Pulmonary artery endothelial cell (primary cell): ENCODE data around the gene ANKRD52. TPM values are rescaled to one million over a fixed set of nuclear protein-coding genes. Genes with fewer than 3 reads are reported as not detected.
"Not testable (repeated sequence)": the region's sequence is repeated elsewhere in the genome, so short reads cannot be mapped to it uniquely, and the experiment has no call there.

Experiments
- DNase-seq: peaks from one replicate; pipeline ENCODE4 v3.0.0-alpha.2; 2011; ENCODE audit warnings: low read depth, low spot score
- total RNA-seq: library from RNA; depleted of rRNA; stranded (reverse); fragments of >200 nt; gene quantifications from 2 replicates; pipeline ENCODE4 v1.2.3, GENCODE V29; 2014

ANKRD52 gene
- 13.1 and 21.4 TPM in 2 replicates for total RNA-seq

DNA sequence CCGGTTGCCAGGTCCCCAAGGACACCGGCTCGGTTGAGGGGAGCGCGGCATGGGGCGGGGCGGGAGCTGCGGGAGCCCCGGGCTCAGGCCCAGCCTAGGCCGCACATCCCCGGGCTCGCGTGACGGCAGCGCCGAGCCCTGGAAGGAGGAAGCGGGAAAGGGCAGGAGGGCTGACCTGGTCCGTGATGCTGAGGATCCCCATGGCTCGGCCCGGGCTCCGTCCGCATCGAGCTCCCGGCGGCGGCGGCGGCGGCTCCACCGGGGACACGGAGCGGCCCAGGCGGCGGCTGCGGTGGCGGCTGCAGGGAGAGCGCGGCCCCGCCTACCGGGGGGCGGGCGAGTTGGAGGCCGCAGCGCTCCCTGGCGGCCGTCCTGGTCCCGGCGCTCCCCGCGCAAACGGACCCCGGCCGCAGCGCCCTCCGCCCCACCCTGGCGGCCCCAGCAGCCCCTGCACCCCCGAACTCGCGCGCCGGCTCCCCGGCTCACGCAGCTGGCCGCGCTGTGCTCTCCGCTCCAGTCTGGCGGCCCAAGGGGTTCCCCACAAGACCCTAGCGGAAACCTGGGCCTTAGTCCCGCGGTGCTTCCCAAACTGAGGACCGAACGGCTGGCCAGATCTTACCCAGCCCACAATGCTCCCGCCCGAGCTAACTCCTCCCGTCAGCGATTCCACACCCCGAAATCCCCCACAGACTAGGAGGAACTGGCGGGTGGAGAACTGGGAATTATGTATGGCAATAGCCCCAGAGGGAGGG is at the start of gene ANKRD52:
ANKRD52 (minus strand) TSS at position 317 of the 752 bp plus-strand sequence; CDS start at position 202, 115 bp downstream.
- no peak for DNase-seq

DNA sequence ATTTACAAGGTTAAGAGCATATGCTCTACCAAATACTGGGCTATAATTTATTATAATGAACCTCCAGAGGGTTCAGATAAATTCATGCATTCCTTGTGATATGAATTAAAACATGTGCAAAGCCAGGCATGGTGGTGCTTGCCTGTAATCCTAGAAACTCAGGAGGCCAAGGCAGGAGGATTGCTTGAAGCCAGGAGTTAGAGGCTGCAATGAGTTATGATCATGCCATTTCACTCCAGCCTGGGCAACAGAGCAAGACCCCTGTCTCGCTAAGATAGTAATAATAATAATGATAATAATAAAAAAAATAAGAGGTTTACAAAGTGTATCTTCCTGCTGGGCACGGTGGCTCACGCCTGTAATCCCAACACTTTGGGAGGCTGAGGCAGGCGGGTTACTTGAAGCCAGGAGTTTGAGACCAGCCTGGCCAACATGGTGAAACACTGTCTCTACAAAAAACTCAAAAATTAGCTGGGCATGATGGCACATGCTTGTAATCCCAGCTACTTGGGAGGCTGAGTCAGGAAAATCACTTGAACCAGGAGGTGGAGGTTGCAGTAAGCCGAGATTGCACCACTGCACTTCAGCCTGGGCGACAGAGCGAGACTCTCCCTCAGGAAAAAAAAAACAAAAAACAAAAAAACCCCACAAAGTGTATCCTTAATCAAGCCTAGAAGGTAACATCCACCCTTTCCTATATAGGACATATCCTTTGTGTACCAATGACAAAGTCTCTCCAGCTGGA is 49.2 kb upstream of the ANKRD52 start:
- no peak for DNase-seq

DNA sequence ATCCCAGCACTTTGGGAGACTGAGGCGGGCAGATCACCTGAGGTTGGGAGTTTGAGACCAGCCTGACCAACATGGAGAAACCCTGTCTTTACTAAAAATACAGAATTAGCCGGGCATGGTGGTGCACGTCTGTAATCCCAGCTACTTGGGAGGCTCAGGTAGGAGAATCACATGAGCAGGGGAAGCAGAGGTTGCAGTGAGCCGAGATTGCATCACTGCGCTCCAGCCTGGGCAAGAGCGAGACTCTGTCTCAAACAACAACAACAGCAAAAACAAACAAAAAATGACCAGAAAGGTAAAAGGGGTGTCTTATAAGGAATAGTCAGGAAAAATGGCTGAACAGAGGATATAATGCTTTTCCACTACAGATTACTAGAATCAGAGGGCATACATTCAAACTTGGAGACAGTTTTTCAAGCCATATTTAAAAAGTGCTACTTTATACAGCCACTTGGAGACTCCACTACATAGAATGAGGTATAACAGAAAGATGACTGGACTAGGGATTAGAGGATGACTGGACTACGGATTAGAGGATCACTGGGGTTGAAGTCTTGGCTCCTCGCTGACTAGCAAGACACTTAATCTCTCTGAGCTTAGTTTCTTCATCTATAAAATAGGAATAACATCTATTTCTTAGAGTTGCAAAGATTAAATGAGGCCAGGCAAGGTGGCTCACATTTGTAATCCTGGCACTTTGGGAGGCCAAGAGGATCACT is 46.8 kb upstream of the ANKRD52 start:
- no peak for DNase-seq

DNA sequence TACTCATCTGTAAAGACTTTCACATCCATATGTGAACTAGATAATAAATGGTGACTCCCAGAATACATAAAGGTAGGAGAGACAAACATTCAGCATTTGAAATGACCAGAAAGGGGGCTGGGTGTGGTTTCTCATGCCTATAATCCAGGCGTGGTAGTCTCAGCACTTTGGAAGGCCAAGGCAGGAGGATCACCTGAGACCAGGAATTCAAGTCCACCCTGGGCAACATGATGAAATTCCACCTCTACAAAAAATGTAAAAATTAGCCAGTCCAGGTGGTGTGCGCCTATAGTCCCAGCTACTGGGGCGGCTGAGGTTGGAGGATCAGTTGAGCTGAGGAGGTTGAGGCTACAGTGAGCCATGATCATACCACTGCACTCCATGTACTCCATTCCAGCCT is 46.1 kb upstream of the ANKRD52 start:
- DNase-seq = no peak

DNA sequence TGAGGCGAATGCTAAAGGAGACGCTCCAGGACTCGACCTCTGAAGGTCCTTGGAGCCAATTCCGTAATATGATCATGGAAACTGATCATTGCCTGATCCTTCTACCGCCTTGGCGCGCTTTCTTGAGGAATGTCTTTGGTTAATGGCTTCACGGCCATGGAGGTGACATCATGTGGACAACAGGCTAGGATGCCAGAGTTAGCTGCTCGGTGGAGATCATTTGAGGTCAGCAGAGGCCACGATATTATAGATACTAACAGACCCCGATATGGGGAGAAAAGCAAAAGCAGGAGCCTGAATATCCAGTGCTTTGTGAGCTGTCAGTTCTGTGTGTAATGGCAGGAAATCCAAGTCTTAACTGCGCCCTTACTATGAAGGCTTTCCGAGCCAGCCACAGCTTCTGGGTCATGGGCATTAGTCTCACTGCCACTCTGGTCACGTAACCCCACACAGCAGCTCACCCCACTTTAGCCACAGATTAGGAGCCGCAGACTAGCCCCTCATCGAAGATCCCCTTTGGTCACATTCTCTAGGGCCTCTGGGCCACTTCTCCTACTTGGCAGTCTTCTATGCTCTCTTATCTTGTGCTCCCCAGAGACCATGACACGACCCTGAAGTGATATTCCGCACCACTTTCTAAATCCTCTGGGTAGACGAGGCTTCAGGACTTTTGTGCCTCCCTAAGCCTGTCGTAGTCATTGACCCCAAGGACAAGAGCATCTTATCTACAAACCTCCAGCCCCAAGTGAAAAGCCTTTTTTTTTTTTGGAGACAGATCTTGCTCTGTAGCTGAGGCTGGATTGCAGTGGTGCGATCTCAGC is 42.7 kb upstream of the ANKRD52 start:
- DNase-seq = no peak

DNA sequence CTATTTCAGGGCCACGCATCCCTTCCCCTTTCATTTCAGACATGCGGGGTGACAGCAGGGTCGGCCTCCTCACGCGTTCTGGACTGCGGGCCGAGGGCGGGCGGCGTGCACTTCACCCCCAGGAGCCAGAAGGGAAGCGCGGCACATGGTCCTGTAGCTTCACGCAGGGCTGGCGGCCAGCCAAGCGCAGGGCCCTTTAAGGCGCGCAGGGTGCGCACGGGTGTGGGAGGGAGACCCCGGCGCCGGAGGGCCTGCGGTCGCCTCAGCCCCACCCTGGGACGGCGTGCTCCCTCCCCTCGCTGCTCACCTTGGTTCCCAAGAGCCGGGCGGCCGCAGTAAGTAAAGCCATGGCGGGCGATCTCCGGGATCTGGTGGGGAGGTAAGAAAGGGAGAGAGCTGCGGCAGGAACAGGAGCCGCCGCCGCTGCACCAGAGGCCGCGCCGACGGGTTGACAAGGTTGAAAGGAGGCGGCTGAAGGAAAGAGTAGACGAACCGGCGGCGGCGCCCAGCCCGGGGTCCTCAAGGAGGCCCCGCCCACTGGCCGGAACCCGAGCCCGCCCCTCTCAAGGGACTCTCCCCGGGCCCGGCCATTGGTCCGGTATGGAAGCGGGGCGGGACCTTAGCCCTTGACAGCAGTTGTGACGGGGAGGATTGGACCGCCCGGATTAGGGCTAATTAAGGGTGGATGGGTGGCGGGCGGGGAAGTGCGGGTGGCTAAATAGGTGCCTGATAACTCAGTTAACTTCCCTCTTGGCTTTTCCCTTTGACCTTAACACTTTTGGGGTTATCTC is 41.9 kb upstream of the ANKRD52 start, which contains the start of gene CS:
CS (minus strand) TSS at position 478 of the 791 bp plus-strand sequence; CDS start at position 349, 129 bp downstream.
- peak; percentile 88 for DNase-seq

DNA sequence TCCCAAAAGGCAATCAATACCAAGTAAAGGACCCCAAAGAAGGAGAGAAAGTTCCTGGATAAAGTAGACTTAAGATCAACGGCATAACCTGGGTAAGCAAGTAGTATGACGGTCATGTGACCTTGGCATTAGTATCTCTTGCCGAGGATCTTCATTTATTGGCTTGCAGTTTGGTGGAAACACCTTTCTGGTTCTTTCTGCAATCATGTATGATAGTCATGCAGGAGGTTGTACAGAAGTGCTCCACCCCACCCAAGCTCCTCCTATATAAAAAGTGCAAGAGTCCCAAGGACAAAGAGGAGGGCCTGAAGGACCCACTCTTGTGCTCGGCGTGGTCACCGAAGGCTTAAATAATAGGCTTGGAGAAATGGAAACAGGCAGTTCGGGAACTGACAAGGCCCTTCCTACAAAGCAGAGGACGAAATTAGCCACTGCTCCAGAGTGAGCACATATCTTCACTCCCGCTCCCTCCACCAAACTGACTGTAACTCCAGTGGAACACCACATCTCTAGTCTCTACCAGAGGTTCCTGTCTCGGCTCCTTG is 41.2 kb upstream of the ANKRD52 start:
- DNase-seq = no peak

DNA sequence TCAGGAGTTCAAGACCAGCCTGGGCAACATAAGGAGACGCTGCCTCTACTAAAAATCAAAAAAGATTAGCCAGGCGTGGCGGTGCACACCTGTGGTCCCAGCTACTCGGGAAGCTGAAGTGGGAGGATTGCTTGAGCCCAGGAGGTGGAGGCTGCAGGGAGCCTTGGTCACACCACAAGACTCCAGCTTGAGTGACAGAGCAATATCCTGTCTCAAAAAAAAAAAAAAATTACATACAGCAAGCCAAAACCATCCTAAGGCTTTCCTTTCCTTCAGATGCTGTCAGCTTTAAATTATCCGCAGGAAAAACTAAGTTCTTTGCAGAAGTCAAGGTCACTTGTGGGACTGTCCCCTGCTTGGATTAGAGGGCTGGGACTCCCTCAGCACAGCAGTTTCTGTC is 40.6 kb upstream of the ANKRD52 start:
- DNase-seq = no peak

DNA sequence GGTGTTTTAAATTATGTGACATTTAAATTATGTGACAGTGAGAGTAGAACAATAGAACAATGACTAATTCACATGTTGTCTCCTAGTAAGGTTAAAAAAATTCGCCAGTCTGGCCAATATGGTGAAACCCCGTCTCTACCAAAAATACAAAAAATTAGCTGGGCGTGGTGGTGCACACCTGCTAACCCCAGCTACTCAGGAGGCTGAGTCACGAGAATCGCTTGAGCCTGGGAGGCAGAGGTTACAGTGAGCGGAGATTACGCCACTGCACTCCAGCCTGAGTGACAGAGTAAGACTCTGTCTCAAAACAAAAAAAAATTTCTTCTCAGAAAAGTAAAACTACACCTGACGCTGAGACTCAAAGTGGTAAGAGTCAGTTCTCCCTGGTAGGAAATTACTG is 39.2 kb upstream of the ANKRD52 start:
- DNase-seq = no peak

DNA sequence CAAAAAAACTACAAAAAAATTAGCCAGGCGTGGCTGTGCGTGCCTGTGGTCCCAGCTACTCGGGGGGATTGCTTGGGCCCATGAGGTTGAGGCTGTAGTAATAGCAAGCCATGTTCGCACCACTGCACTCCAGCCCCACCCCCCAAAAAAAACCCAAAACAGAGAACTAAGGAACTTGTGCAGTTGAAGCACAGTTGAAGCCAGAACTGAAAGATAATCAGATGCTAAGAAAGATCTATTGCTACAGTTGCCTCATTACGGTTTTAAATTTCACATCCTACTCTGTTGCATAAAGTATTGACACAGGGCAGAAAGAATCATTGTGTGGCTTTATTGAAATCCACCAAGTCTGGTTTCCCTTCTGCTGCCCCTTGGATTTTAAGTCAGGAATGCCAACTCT is 38.1 kb upstream of the ANKRD52 start:
- no peak for DNase-seq

DNA sequence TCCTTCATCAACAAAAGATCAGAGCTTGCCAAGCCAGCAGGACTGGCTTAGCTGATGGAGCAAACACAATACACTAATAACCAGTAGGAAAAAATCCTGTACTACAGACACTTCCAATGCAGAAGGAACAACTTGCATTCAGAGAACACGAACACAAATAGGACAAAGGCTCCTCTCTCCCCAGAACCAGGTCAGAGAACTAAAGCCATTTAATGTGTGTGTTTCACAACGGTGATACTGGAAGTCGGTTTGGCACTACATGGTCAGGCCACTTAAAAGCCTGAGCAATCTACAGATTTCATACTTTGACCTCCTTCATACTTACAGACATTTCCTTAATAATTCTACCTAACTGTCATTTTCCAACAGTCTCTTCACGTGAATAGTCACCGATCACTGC is 35.6 kb upstream of the ANKRD52 start:
- DNase-seq = no peak

DNA sequence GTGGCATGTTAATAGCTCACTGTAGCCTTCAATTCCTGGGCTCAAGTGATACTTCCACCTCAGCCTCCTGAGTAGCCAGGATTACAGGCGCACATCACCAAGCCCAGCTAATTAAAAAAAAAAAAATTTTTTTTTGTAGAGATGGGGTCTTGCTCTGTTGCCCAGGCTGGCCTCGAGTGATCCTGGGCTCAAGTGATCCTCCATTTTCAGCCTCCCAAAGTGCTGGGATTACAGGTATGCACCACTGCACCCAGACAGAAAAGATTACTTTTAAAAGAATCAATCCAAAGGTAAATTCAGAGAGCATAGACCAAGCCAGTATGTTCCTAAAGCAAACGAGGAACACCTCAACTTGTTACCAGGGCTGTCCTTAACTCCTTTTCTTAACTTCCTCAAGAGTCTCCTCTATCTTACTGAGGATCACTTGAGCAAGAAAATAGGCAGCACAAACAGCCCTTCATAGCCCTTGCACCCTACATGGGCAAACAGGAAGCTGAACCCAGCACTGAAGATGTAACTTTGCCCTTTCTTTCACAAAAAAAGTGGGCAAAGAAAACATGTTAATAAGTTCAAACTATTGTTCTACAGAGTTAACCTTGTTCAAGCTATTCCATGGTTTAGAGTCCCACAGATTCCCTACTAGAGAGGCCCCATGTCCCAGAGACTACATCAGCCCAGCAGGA is 30.7 kb upstream of the ANKRD52 start:
- no peak for DNase-seq

DNA sequence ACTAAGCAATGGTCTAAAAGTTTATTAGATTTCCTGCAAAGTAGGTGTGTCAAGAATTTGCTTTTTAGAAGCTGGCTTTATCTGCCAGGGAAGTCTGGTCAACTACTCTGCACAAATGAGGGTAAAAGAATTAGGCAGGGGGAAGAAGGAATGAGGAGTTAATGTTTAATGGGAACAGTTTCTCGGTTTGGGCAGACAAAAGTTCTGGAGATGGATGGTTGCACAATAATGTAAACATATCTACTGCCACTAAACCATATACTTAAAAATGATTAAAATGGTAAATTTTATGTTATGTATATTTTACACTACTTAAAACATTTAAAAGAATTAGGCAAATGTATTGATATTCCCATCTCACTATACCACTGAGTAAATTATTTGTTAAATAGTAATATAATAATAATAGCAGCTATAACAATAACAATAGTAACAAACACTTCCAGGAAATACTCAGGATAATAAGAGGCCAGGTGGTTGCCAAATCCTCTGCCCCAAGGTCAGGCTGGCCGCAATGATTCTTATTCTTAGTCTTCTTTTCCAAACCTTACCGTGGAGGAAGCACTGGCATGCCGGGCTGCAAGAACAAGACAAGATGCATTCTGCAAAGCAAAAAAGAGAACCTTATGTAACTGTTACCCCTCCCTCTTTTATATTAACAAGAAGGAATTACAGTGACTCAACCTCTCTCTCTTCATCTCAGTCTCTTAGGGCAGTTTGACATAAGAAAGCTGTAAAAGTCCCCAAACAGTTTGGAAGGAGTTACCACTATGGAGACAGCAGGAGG is 28.1 kb upstream of the ANKRD52 start:
- DNase-seq = no peak

DNA sequence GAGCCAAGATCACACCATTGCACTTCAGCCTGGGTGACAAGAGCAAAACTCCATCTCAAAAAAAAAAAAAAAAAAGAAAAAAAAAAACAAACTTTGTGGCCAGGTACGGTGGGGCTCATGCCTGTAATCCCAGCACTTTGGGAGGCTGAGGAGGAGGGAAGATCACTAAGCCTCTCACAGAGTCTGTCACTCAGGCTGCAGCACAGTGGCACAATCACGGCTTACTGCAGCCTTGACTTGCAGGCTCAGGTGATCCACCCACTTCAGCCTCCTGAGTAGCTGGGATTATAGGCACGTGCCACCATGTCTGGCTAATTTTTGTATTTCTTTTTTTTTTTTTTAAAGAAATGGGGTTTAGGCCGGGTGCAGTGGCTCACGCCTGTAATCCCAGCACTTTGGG is 26.1 kb upstream of the ANKRD52 start:
- DNase-seq = not testable (repeated sequence)

DNA sequence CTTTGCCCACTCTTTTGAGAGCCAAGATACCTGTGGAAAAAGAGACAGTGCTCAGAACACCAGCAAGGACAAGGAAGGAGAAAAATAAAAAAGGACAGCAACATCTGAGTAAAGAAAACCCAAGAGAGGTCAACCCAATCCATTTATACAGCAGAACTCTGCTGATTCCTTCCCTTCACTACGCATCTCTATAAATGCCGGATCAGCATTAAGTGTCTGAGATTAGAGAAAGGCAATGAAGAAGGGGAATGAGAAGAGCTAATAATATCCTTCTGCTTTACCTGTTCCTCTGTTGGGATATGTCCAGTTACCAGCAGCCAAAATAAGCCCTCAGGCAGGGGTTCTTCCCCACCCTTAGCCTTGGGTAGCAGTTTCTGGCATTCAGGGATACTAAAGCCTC is 24.4 kb upstream of the ANKRD52 start:
- no peak for DNase-seq

DNA sequence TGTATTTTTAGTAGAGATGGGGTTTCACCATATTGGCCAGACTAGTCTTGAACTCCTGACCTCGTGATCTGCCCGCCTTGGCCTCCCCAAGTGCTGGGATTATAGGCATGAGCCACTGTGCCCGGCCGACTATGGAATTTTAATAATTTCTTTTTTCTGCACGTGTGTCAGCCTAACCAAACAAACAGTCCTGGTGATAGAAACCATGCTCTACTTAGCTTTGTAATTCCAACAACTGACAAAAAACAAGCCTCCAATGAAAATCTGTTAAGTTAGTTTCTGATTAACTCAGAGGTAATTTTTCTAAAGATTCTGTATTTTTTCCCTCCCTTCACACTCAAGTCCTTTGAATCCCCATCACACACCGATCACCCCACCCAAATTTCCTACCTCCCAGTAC is 23.8 kb upstream of the ANKRD52 start:
- DNase-seq = no peak

DNA sequence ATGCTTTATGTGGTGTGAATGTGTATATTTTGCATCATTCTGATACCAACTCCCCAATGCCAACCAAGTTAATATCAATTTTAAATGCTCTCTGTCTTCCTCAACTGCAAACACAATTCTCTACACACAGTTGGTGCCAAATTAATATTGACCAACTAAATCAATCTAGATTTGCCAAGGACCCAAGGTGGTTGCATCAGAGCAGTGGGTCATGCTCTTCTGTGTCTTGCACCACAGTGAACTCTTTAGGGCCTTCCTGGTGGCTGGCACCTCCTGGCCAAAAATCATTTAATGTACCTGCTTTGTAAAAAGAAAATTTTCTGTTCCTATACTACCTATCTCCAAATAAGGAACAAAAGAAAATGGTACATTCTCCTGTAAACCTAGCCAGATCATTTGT is 22.7 kb upstream of the ANKRD52 start:
- no peak for DNase-seq

DNA sequence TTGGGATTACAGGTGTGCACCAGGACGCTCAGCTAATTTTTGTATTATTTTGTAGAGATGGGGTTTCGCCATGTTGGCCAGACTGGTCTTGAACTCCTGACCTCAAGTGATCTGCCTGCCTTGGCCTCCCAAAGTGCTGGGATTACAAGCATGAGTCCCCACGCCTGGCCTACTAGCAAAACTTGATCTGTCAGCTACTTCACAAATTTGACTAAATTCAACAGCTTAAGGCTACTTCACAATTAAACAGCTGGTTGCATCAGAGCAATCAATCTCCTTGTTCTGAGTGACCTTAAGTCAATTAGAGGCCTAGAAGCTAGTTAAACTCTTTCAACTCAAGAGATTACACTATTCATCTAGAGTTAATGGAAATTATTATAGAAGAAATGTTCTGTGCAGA is 20.7 kb upstream of the ANKRD52 start:
- DNase-seq = no peak

DNA sequence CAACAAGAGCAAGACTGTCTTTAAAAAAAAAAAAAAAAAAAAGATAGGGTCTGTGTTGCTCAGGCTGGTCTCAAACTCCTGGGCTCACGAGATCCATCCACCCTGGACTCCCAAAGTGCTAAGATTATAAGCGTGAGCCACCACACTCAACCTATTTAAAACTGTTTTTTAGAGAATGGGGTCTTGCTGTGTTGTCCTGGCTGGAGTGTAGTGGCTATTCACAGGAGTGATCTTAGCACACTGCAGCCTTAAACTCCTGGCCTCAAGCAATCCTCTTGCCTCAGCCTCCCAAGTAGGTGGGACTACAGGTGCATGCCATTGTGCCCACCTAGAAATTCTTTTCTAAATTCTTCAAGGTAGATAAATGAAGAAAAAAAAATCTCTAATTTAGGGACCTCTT is 16.1 kb upstream of the ANKRD52 start:
- DNase-seq = no peak
